22Rv1 (cell line): ENCODE measurements around the gene SCGB1D1.

Experiments used
- ZFX ChIP-seq: fragments of 450-650 bp; IDR thresholded peaks from 2 replicates; pipeline ENCODE4 v1.6.1; 2017; ENCODE audit warnings: antibody characterized with exemption, borderline replicate concordance
- TF ChIP-seq, protein P1 (sequence below): fragments of 450-650 bp; IDR thresholded peaks from 2 replicates; pipeline ENCODE4 v1.5.1; 2017; ENCODE audit warnings: mild to moderate bottlenecking

DNA sequence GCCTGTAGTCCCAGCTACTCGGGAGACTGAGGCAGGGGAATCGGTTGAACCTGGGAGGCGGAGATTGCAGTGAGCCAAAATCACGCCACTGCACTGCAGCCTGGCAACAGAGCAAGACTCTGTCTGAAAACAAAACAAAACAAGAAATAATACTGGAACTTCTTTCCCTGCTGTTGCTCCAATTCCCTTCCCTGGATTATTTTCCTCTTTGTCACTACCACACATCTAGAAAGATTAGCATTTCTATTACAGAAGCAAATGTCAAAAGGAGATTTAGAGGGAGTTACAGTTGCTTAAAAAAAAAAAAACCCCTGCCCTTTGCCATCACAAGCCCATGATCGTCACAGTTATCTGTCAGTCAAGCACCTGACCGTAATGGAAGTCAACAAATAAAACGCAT is 17.7 kb upstream of the SCGB1D1 start:
- TF ChIP-seq, protein P1, sequence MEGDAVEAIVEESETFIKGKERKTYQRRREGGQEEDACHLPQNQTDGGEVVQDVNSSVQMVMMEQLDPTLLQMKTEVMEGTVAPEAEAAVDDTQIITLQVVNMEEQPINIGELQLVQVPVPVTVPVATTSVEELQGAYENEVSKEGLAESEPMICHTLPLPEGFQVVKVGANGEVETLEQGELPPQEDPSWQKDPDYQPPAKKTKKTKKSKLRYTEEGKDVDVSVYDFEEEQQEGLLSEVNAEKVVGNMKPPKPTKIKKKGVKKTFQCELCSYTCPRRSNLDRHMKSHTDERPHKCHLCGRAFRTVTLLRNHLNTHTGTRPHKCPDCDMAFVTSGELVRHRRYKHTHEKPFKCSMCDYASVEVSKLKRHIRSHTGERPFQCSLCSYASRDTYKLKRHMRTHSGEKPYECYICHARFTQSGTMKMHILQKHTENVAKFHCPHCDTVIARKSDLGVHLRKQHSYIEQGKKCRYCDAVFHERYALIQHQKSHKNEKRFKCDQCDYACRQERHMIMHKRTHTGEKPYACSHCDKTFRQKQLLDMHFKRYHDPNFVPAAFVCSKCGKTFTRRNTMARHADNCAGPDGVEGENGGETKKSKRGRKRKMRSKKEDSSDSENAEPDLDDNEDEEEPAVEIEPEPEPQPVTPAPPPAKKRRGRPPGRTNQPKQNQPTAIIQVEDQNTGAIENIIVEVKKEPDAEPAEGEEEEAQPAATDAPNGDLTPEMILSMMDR: no peak
- TF ChIP-seq ZFX: no peak
